HEK293 (cell line): Measurements from ENCODE around the gene GIT1.

Experiments
- CTCF ChIP-seq: fragments of 450-650 bp; formaldehyde crosslinking; IDR thresholded peaks from 2 replicates; pipeline ENCODE4 v1.5.1; 2016; ENCODE audit warnings: missing biosample characterization, missing genetic modification characterization
- ELK4 ChIP-seq: IDR thresholded peaks from 2 replicates; pipeline ENCODE4 v1.6.1; 2011; ENCODE audit warnings: mild to moderate bottlenecking, low read depth, low read length, borderline replicate concordance
- OSR2 ChIP-seq: fragments of 450-650 bp; formaldehyde crosslinking; IDR thresholded peaks from 2 replicates; pipeline ENCODE4 v1.5.1; 2016; ENCODE audit warnings: missing biosample characterization, missing genetic modification characterization
- TCF7L2 ChIP-seq: IDR thresholded peaks from 2 replicates; pipeline ENCODE4 v1.6.1; 2011; ENCODE audit warnings: low read depth, mild to moderate bottlenecking, inconsistent platforms, low read length, moderate library complexity, borderline replicate concordance
- ZBTB1 ChIP-seq: fragments of 450-650 bp; formaldehyde crosslinking; IDR thresholded peaks from 2 replicates; pipeline ENCODE4 v1.5.1; 2016; ENCODE audit warnings: missing biosample characterization, missing genetic modification characterization
- ZNF10 ChIP-seq: fragments of 450-650 bp; formaldehyde crosslinking; IDR thresholded peaks from 2 replicates; pipeline ENCODE4 v1.5.1; 2017; ENCODE audit warnings: missing biosample characterization, missing genetic modification characterization
- ZNF501 ChIP-seq: fragments of 450-650 bp; formaldehyde crosslinking; IDR thresholded peaks from 2 replicates; pipeline ENCODE4 v1.5.1; 2016; ENCODE audit warnings: missing biosample characterization, missing genetic modification characterization
- ZNF610 ChIP-seq: fragments of 450-650 bp; formaldehyde crosslinking; IDR thresholded peaks from 2 replicates; pipeline ENCODE4 v1.5.1; 2016; ENCODE audit warnings: missing biosample characterization, missing genetic modification characterization, borderline replicate concordance

- TF ChIP-seq CTCF (tag by site-specific recombination): no peak
- no peak for TF ChIP-seq TCF7L2
- TF ChIP-seq ZNF10 (tag by site-specific recombination): no peak
- TF ChIP-seq ZNF501: no peak
- TF ChIP-seq ZBTB1 (tag by site-specific recombination): no peak
- TF ChIP-seq ELK4: no peak
- TF ChIP-seq ZNF610 (tag by site-specific recombination): no peak
- no peak for TF ChIP-seq OSR2 (tag by site-specific recombination)
These were observed 4.9 kb downstream of the GIT1 start for GRCh38 chr17:29584452-29585079.
